HepG2 (cell line): ENCODE results near the gene SMYD4.

Source experiments
- ATF2 ChIP-seq: sonication (generic); formaldehyde crosslinking; IDR thresholded peaks from 2 replicates; pipeline ENCODE4 v1.4.0; 2020; ENCODE audit warnings: missing genetic modification reagents
- EZH2 ChIP-seq: conservative IDR thresholded peaks from 2 replicates; pipeline ENCODE4 v1.6.1; 2012; ENCODE audit warnings: mild to moderate bottlenecking, low read depth, low read length, moderate library complexity
- GLI4 ChIP-seq: sonication (generic); formaldehyde crosslinking; IDR thresholded peaks from 2 replicates; pipeline ENCODE4 v1.5.1; 2020; ENCODE audit warnings: missing genetic modification reagents, mild to moderate bottlenecking, moderate library complexity, borderline replicate concordance
- MED13 ChIP-seq: sonication (generic); formaldehyde crosslinking; IDR thresholded peaks from 2 replicates; pipeline ENCODE4 v1.5.0; 2020; ENCODE audit warnings: missing genetic modification reagents
- NCOA1 ChIP-seq: sonication (generic); formaldehyde crosslinking; IDR thresholded peaks from 2 replicates; pipeline ENCODE4 v1.9.0; 2021; ENCODE audit warnings: missing genetic modification reagents
- SATB2 ChIP-seq: sonication (generic); formaldehyde crosslinking; IDR thresholded peaks from 2 replicates; pipeline ENCODE4 v1.5.0; 2020; ENCODE audit warnings: missing genetic modification reagents
- ZNF18 ChIP-seq: sonication (generic); formaldehyde crosslinking; IDR thresholded peaks from 2 replicates; pipeline ENCODE4 v1.8.0; 2022; ENCODE audit warnings: mild to moderate bottlenecking, missing genetic modification reagents; ENCODE audit not compliant: insufficient replicate concordance
- ZNF280B ChIP-seq: sonication (generic); formaldehyde crosslinking; IDR thresholded peaks from 2 replicates; pipeline ENCODE4 v1.5.0; 2020; ENCODE audit warnings: missing genetic modification reagents, mild to moderate bottlenecking, borderline replicate concordance
- ZNF407 ChIP-seq: sonication (generic); formaldehyde crosslinking; IDR thresholded peaks from one replicate; pipeline ENCODE4 v1.5.1; 2020; ENCODE audit warnings: mild to moderate bottlenecking, missing genetic modification reagents; ENCODE audit errors: not compliant biosample characterization
- ZNF7 ChIP-seq: IDR thresholded peaks from 2 replicates; pipeline ENCODE4 v1.6.1; 2016; ENCODE audit warnings: missing biosample characterization, missing genetic modification reagents
- TF ChIP-seq, protein P1 (sequence below): sonication (generic); formaldehyde crosslinking; conservative IDR thresholded peaks from 2 replicates; pipeline ENCODE4 v1.8.0; 2022; ENCODE audit warnings: mild to moderate bottlenecking, moderate library complexity, missing genetic modification reagents

DNA sequence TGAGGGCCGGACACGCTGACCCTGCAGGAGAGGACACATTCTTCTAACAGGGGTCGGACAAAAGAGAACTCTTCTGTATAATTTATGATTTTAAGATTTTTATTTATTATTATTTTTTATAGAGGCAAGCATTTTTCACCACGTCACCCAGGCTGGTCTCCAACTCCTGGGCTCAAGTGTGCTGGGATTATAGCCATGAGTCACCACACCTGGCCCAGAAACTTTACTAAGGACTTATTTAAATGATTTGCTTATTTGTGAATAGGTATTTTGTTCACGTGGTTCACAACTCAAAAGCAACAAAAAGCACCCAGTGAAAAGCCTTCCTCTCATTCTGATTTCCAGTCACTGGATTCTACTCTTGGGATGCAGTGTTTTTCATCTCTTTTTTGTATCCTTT, 70.2 kb downstream of the SMYD4 start:
- TF ChIP-seq SATB2 (CRISPR knock-in tag) (no peak), ZNF7 (no peak), ATF2 (CRISPR knock-in tag) (no peak), ZNF407 (no peak), ZNF18 (CRISPR knock-in tag) (no peak), GLI4 (CRISPR knock-in tag) (no peak), EZH2 (no peak), ZNF280B (CRISPR knock-in tag) (no peak), NCOA1 (no peak), MED13 (CRISPR knock-in tag) (no peak)
- TF ChIP-seq, protein P1, sequence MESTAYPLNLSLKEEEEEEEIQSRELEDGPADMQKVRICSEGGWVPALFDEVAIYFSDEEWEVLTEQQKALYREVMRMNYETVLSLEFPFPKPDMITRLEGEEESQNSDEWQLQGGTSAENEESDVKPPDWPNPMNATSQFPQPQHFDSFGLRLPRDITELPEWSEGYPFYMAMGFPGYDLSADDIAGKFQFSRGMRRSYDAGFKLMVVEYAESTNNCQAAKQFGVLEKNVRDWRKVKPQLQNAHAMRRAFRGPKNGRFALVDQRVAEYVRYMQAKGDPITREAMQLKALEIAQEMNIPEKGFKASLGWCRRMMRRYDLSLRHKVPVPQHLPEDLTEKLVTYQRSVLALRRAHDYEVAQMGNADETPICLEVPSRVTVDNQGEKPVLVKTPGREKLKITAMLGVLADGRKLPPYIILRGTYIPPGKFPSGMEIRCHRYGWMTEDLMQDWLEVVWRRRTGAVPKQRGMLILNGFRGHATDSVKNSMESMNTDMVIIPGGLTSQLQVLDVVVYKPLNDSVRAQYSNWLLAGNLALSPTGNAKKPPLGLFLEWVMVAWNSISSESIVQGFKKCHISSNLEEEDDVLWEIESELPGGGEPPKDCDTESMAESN (CRISPR knock-in tag) = no peak
